SK-MEL-5 (cell line): ENCODE results near the gene SLMAP. TPM values are rescaled to one million over a fixed set of nuclear protein-coding genes. Genes with fewer than 3 reads are reported as not detected.

Source experiments
- total RNA-seq: library from RNA; depleted of rRNA; stranded (reverse); fragments of >200 nt; shearing (Covaris generic); gene quantifications from 2 replicates; pipeline ENCODE4 v1.2.3, GENCODE V29; 2014; rRNA removed

The SLMAP gene
- total RNA-seq, 1 experiment from 2014 or later, result 26.1 TPM

Other genes with a start within 250 kb of the SLMAP start
- gene DNAH12, start 212.0 kb upstream of the SLMAP start, total RNA-seq, result not detected in 2 replicates
- 16.9 and 17.6 TPM in 2 replicates for gene PDE12, start 200.0 kb upstream of the SLMAP start, total RNA-seq
- 230 and 240 TPM in 2 replicates for gene ARF4, start 159.0 kb upstream of the SLMAP start, total RNA-seq
- gene DENND6A, start 63.2 kb upstream of the SLMAP start, total RNA-seq, result 27.0 and 30.3 TPM in 2 replicates